Activated T-cell treated with anti-CD3 and anti-CD28 coated beads, Interleukin-2, amount 50 U/mL, for 4 hours (primary cell): ENCODE measurements around the gene RTN3. TPM values are rescaled to one million over a fixed set of nuclear protein-coding genes. Genes with fewer than 3 reads are reported as not detected.
A peak's percentile ranks its signal among the peaks of the same experiment; 100 is the strongest.
"Not testable (repeated sequence)": the region's sequence is repeated elsewhere in the genome, so short reads cannot be mapped to it uniquely, and the experiment has no call there.

Experiments
- ATAC-seq, 2 donors: fragments of 200-7000 bp; cut with Tn5 transposase; one replicate each; pipeline ENCODE4 v1.10.0; 2021
- DNase-seq: peaks from one replicate; pipeline ENCODE4 v3.0.0-alpha.2; 2020
- H3K27me3 Mint-ChIP-seq: one replicate; pipeline ENCODE4 v1.8.0; 2021; ENCODE audit warnings: low read depth, mixed read lengths
- H3K36me3 Mint-ChIP-seq: one replicate; pipeline ENCODE4 v1.8.0; 2022; ENCODE audit warnings: mixed read lengths; ENCODE audit not compliant: insufficient read depth
- H3K4me1 Mint-ChIP-seq: one replicate; pipeline ENCODE4 v1.8.0; 2021; ENCODE audit warnings: low read depth, mixed read lengths
- H3K4me3 Mint-ChIP-seq: one replicate; pipeline ENCODE4 v1.8.0; 2021; ENCODE audit warnings: mild to moderate bottlenecking, moderate library complexity, mixed read lengths
- H3K9me3 Mint-ChIP-seq: one replicate; pipeline ENCODE4 v1.8.0; 2021; ENCODE audit warnings: mixed read lengths
- total RNA-seq, 3 donors: library from RNA; stranded (reverse); gene quantifications; one replicate each; pipeline ENCODE4 v1.2.1, GENCODE V29; 2021

RTN3 gene
- 10 to 100 TPM; 24.7 to 30.9 (median 26.7) TPM for total RNA-seq

DNA sequence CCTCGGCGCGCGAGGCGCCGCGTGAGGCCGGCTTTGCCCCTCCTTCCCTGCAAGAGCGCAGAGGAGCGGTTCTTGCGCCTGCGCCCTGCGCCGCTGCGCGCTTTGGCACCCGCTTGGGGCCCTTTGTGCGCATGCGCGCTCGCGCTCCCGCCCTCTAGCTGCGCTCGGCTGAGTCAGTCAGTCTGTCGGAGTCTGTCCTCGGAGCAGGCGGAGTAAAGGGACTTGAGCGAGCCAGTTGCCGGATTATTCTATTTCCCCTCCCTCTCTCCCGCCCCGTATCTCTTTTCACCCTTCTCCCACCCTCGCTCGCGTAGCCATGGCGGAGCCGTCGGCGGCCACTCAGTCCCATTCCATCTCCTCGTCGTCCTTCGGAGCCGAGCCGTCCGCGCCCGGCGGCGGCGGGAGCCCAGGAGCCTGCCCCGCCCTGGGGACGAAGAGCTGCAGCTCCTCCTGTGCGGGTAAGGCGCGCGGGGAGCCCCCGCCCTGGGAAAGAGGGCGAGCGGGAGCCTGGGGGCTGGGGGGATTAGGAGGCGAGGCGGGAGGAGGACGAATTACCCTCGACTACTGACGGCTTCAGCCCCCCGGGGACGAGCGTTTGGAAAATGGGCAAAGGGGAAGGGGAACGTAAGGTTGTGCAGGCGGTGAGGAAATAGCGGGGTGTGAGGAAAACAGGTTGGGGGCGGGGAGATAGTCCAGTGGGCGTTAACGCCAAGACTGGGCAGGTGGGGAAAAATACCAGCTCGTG is at the start of gene RTN3:
Gene RTN3, plus strand, starts transcription at position 180 of the 745 bp plus-strand sequence. Its CDS starts 137 bp downstream, at position 317.
- peak within 1 kb of the TSS; percentile 95 for H3K4me3 Mint-ChIP-seq
- no peaks in the 10 kb centered on the region for H3K27me3 Mint-ChIP-seq
- peaks cover 25% of the 10 kb centered on the region for H3K4me1 Mint-ChIP-seq
- no peaks in the 10 kb centered on the region for H3K36me3 Mint-ChIP-seq
- ATAC-seq, result peak; percentile 93 to 94
- H3K9me3 Mint-ChIP-seq, result no peaks in the 10 kb centered on the region
- DNase-seq, result peak; percentile 98

DNA sequence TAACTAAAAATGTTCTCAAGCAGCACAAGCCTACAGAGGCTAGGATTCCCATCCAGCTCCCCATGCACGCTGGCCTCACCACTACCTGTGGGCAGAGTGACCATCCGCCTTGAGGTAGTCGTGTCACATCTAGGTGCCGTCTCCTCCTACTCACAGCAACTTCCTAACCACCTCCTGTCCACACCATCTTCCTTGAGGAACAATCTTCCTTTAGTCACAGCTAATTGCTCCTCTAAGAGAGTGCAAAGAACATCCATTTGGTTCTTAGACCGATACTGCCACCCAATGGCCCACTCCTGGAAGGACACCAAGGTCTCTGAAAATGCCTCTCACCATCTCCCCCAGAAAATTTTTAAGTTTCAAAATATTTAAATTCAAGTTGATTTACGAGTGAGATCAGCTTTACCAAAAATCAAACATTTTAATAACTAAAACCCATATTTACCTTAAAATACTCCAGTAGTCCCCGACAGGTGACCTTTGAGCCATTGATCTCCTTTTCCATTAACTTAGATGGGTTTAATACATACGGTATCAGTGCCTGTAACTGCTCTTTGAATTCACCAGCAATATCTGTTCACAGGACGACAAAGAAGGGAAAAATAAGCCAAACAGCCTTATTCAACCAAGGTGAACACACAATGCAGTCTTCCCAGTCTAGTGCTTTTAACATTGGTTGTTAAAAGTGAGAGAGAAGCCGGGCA is 45.4 kb upstream of the RTN3 start:
- H3K27me3 Mint-ChIP-seq, result no peaks in the 10 kb centered on the region
- peaks cover 25% of the 10 kb centered on the region for H3K36me3 Mint-ChIP-seq
- H3K9me3 Mint-ChIP-seq, result no peaks in the 10 kb centered on the region
- DNase-seq (peak; percentile 67), ATAC-seq (peak in 1 of 2 donors; percentile 67)
- peaks cover 14% of the 10 kb centered on the region for H3K4me1 Mint-ChIP-seq
- H3K4me3 Mint-ChIP-seq, result no peak overlapping the region

GRCh38 chr11:63638436-63638835 is 42.9 kb upstream of the RTN3 start:
- H3K27me3 Mint-ChIP-seq, DNase-seq, ATAC-seq, H3K9me3 Mint-ChIP-seq, H3K4me3 Mint-ChIP-seq: not testable (repeated sequence)
- peaks cover 23% of the 10 kb centered on the region for H3K36me3 Mint-ChIP-seq
- H3K4me1 Mint-ChIP-seq, result peaks cover 12% of the 10 kb centered on the region

- Mint-ChIP-seq H3K4me3 (no peak overlapping the region), H3K36me3 (peaks cover 25% of the 10 kb centered on the region), H3K27me3 (no peaks in the 10 kb centered on the region), H3K9me3 (no peaks in the 10 kb centered on the region), H3K4me1 (peaks cover 12% of the 10 kb centered on the region)
- no peak for ATAC-seq
- DNase-seq, result no peak
Observed at GRCh38 chr11:63639199-63639832, 42.0 kb upstream of the RTN3 start.

DNA sequence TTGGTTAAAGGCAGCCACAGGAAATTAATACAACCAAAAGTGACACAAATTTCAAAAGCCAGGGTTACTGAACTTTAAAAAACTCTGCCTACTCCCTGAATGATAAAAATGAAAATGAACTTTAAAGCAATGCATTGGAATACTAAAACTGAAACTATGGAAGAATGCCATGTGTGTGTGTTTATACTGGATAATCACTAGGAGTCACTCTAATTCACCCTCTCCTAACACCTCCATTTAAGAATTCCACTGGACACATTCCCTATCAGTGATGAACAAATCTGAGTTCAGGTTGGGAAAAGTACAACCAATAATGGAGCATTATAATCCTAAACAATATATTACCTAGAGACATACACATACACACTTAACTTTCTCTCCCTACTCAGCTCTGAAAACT is 39.6 kb upstream of the RTN3 start:
- DNase-seq (no peak), ATAC-seq (no peak)
- Mint-ChIP-seq H3K27me3 (no peaks in the 10 kb centered on the region), H3K4me1 (peaks cover 12% of the 10 kb centered on the region), H3K4me3 (no peak overlapping the region), H3K9me3 (no peaks in the 10 kb centered on the region), H3K36me3 (peaks cover 20% of the 10 kb centered on the region)

DNA sequence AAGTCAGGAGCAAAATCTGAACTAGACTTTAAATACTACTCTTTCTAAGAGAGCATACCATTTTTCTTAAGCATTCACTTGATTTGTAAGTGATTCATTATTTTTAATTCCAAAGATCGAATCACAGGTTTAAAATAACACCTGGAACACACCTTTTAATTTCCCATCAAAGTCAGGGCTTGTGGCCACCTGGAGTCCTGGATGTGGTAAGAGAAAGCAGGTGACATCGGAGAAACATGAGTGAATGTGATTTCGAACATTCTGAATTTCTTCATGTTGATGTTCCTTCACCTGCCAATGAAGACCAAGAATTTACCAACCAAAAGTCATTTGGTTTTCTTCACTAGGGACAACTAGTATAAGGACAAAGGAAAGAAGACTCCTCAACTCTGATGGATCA is 38.1 kb upstream of the RTN3 start:
- no peak overlapping the region for H3K4me3 Mint-ChIP-seq
- H3K36me3 Mint-ChIP-seq, result peaks cover 26% of the 10 kb centered on the region
- DNase-seq (no peak), ATAC-seq (no peak)
- no peaks in the 10 kb centered on the region for H3K27me3 Mint-ChIP-seq
- no peaks in the 10 kb centered on the region for H3K9me3 Mint-ChIP-seq
- peaks cover 6% of the 10 kb centered on the region for H3K4me1 Mint-ChIP-seq

GRCh38 chr11:63652671-63653070 is 28.6 kb upstream of the RTN3 start:
- no peak for ATAC-seq

DNA sequence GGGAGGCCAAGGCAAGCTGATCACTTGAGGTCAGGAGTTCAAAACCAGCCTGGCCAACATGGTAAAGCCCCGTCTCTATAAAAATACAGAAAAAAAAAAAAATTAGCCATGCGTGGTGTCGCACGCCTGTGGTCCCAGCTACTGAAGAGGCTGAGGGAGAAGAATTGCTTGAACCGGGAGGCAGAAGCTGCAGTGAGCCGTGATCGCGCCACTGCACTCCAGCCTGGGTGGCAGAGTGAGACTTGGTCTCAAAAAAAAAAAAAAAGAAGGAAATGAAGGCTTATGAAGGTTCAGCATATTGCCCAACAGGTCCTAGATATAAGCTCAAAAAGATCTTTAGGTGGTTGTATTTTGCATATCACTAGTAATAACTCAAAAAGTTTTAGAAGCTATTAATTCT is 20.3 kb upstream of the RTN3 start:
- ATAC-seq (no peak), DNase-seq (no peak)
- Mint-ChIP-seq H3K36me3 (peaks cover 6% of the 10 kb centered on the region), H3K4me3 (no peak overlapping the region), H3K9me3 (no peaks in the 10 kb centered on the region), H3K27me3 (no peaks in the 10 kb centered on the region), H3K4me1 (peaks cover 37% of the 10 kb centered on the region)

More at GRCh38 chr11:63652671-63653070, 28.6 kb upstream of the RTN3 start:
- Mint-ChIP-seq H3K4me1 (peaks cover 15% of the 10 kb centered on the region), H3K9me3 (no peaks in the 10 kb centered on the region), H3K36me3 (peaks cover 31% of the 10 kb centered on the region), H3K4me3 (no peak overlapping the region), H3K27me3 (no peaks in the 10 kb centered on the region)
- no peak for DNase-seq

- ATAC-seq (no peak), DNase-seq (no peak)
- H3K4me3 Mint-ChIP-seq, result no peak overlapping the region
- H3K4me1 Mint-ChIP-seq, result peaks cover 49% of the 10 kb centered on the region
- H3K36me3 Mint-ChIP-seq, result no peaks in the 10 kb centered on the region
- H3K27me3 Mint-ChIP-seq, result no peaks in the 10 kb centered on the region
- H3K9me3 Mint-ChIP-seq, result no peaks in the 10 kb centered on the region
Observed at GRCh38 chr11:63663809-63664208, 17.5 kb upstream of the RTN3 start.

GRCh38 chr11:63666874-63667273 is 14.4 kb upstream of the RTN3 start:
- H3K27me3 Mint-ChIP-seq, result no peaks in the 10 kb centered on the region
- peaks cover 4% of the 10 kb centered on the region for H3K36me3 Mint-ChIP-seq
- ATAC-seq, result no peak
- DNase-seq, result no peak
- H3K9me3 Mint-ChIP-seq, result no peaks in the 10 kb centered on the region
- H3K4me1 Mint-ChIP-seq, result peaks cover 42% of the 10 kb centered on the region
- no peak overlapping the region for H3K4me3 Mint-ChIP-seq

DNA sequence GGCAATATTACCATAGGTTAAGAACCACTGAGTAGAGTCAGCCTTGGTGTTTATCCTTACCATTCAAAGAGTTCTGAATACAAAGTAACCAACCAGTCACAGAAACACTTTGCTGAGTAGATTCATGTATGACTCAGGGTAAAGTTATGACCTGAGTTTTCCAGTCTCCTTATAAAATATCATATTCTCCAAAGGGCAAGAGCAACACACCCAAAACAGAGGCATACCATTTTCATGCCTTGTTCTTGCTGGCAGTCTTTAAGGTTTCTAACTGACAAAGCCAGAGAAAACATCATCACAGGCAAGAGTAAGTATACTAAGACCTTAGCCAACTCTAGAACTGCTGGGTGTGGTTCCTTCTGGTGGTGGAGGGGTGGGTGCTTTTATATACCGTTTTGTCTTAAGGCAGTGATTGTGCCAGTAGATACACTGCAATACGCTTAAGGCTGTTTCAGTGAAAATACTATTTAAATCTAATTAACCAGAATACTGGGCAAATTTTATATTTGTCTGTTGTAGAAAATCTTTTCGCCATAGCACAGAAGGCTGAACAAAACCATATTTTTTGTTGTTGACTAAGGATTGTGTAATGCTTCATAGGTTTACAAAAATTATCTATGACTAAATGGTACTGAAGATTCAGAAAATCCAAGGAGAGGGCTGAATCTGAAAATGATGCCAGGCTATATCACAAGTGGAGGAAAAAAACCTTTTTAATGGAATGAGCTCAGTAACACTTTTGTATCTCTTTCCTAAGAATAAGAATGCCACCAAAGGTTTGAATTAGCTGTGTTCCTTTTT is 13.1 kb upstream of the RTN3 start:
- H3K36me3 Mint-ChIP-seq, result peaks cover 4% of the 10 kb centered on the region
- ATAC-seq (peak; percentile 42 to 55), DNase-seq (no peak)
- H3K4me3 Mint-ChIP-seq, result no peak overlapping the region
- H3K27me3 Mint-ChIP-seq, result no peaks in the 10 kb centered on the region
- H3K4me1 Mint-ChIP-seq, result peaks cover 42% of the 10 kb centered on the region
- H3K9me3 Mint-ChIP-seq, result no peaks in the 10 kb centered on the region

- Mint-ChIP-seq H3K9me3 (no peaks in the 10 kb centered on the region), H3K4me3 (peak overlapping the region; percentile 90), H3K36me3 (peaks cover 4% of the 10 kb centered on the region), H3K27me3 (no peaks in the 10 kb centered on the region), H3K4me1 (peaks cover 35% of the 10 kb centered on the region)
- no peak for DNase-seq
- ATAC-seq, result no peak
Observed at GRCh38 chr11:63670096-63670432, 11.2 kb upstream of the RTN3 start.

DNA sequence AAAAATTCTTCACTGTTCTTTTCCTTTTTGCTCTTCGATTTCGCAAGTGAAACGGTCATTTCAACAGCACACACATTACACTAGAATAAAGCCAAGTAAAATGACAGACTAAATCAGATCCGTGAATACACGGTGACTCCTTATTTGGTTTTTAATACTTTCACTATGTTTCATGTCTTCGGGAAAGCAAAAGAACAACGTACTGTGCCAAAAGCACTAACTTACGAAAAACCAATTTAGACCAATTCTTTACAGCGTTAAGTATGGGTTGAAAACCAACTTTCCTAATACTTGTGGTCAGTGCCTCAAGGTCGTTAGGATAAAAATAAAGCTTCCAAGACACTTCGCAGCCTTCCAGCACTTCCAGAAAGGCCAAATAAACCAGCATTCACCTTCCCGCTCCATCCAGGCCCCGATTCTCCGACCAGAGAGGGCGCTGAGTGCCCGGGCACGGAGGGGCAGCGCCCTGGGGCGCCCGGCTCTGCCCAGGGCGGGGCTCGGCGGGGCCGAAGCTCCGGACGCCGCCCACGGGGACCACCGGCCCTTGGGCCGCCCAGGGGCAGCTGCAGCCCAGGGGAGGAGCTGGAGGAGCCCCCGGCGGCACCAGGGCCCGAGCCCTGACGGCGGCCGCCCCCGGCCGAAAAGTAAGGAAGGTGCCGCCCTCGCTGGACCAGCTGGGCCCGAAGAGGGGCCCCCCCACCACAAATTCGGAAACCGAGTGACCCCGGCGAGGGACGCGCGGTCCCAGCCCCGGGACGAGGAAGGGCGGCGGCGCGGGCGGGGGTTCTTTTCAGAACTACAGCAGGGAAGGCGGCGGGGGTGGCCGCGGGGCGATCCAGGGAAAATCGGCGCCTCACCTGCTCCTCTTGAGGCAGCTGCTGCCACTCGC is 10.6 kb upstream of the RTN3 start:
- Mint-ChIP-seq H3K36me3 (peaks cover 4% of the 10 kb centered on the region), H3K4me1 (peaks cover 33% of the 10 kb centered on the region), H3K9me3 (no peaks in the 10 kb centered on the region), H3K4me3 (peak overlapping the region; percentile 90), H3K27me3 (no peaks in the 10 kb centered on the region)
- ATAC-seq (peak; percentile 16), DNase-seq (peak; percentile 21)
